PC-3 (cell line): ENCODE data around the gene ZNF512B.

ENCODE experiments used
- EZH2 ChIP-seq: fragments of 300-600 bp; sonication (generic); IDR thresholded peaks from one replicate; pipeline ENCODE4 v1.6.1; 2017; ENCODE audit warnings: antibody characterized with exemption, mild to moderate bottlenecking, low read length; ENCODE audit not compliant: unreplicated experiment
- EZH2phosphoT487 ChIP-seq: fragments of 300-600 bp; sonication (generic); IDR thresholded peaks from 2 replicates; pipeline ENCODE4 v1.6.1; 2018; ENCODE audit warnings: mild to moderate bottlenecking, antibody characterized with exemption, low read length, borderline replicate concordance
- TF ChIP-seq, protein P1 (sequence below): fragments of 300-600 bp; sonication (generic); conservative IDR thresholded peaks from 2 replicates; pipeline ENCODE4 v1.5.1; 2017; ENCODE audit warnings: antibody characterized with exemption, low read depth, mild to moderate bottlenecking, low read length

DNA sequence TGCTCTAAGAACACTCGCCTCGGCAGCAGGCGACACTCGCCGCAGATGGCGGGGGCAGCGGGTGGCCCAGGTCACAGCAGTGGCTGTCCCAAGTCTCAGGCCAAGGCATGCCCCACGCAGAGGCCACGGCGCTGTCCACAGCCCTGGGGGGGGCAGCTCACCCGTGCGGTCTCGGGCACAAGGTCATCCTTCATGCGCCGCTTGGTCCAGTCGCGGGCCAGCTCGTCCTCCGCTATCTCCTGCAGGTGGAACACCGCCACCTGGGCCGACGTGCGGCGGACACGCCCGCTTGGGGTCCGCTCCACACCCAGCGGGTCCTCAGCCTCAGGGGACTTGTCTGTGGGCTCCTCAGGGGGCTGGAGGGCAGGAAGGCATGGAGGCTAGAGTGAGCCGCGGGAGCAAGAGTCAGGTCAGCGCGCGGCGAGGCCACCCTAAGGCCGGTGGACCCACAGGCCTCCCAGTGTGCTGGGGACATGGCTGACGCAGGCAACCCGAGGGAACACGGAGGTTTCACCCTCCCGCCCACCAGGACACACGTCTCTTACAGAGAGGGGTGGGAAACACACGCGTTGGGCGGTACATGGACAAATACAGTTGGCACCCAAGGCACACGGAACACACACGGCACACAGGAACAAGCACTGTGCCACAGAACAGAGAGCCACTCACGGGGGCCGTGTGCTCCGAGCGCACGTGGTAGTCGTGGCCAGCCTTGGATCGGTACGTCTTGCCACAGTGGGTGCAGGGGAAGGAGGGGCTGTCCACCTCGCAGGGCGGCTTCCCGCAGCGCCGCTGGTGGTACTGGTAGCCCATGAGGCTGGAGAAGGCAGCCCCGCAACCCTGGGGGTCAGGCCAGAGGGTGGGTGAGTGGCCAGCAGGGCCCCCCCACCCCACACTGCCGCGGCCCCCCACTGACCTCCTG lies 7.0 kb downstream of the ZNF512B start:
- TF ChIP-seq, protein P1, sequence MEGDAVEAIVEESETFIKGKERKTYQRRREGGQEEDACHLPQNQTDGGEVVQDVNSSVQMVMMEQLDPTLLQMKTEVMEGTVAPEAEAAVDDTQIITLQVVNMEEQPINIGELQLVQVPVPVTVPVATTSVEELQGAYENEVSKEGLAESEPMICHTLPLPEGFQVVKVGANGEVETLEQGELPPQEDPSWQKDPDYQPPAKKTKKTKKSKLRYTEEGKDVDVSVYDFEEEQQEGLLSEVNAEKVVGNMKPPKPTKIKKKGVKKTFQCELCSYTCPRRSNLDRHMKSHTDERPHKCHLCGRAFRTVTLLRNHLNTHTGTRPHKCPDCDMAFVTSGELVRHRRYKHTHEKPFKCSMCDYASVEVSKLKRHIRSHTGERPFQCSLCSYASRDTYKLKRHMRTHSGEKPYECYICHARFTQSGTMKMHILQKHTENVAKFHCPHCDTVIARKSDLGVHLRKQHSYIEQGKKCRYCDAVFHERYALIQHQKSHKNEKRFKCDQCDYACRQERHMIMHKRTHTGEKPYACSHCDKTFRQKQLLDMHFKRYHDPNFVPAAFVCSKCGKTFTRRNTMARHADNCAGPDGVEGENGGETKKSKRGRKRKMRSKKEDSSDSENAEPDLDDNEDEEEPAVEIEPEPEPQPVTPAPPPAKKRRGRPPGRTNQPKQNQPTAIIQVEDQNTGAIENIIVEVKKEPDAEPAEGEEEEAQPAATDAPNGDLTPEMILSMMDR, result no peak
- TF ChIP-seq EZH2phosphoT487 (no peak), EZH2 (no peak)
